A549 (cell line): ENCODE results near the gene SEC11A.
A peak's percentile ranks its signal among the peaks of the same experiment; 100 is the strongest.

Experiments
- CTCF ChIP-seq: fragments of >200 bp; sonication (Bioruptor Twin); formaldehyde crosslinking; IDR thresholded peaks from 3 replicates; pipeline ENCODE4 v1.5.1; 2016
- EP300 ChIP-seq, 2 experiments: fragments of >200 bp; sonication (Bioruptor Twin); formaldehyde crosslinking; IDR thresholded peaks; 2 replicates in 1 of 2; 3 replicates in 1 of 2; pipeline ENCODE4 v1.6.1; 2016 to 2017
- JUN ChIP-seq, 2 experiments: fragments of >200 bp; sonication (Bioruptor Twin); formaldehyde crosslinking; IDR thresholded peaks; 2 replicates in 1 of 2; 3 replicates in 1 of 2; pipeline ENCODE4 v1.6.1; 2016 to 2017
- MAZ ChIP-seq: fragments of 150-350 bp; IDR thresholded peaks from 2 replicates; pipeline ENCODE4 v1.6.1; 2014; ENCODE audit warnings: antibody characterized with exemption, low read depth, low read length, borderline replicate concordance
- POLR2A ChIP-seq: IDR thresholded peaks from 2 replicates; pipeline ENCODE4 v1.6.1; 2012; ENCODE audit warnings: mild to moderate bottlenecking, low read length
- POLR2AphosphoS2 ChIP-seq: conservative IDR thresholded peaks from 2 replicates; pipeline ENCODE4 v1.6.1; 2012; ENCODE audit warnings: low read length, improper control_type of control experiment, inconsistent platforms
- REST ChIP-seq: fragments of 200-600 bp; sonication (generic); IDR thresholded peaks from 2 replicates; pipeline ENCODE4 v1.6.1; 2016; ENCODE audit warnings: antibody characterized with exemption, mild to moderate bottlenecking, moderate library complexity
- RNF2 ChIP-seq: fragments of 200-600 bp; sonication (generic); IDR thresholded peaks from 2 replicates; pipeline ENCODE4 v1.6.1; 2016; ENCODE audit warnings: low read depth, mild to moderate bottlenecking, antibody characterized with exemption, moderate library complexity, borderline replicate concordance
- TF ChIP-seq, protein P1 (sequence below): fragments of >200 bp; sonication (Bioruptor Twin); formaldehyde crosslinking; IDR thresholded peaks from 3 replicates; pipeline ENCODE4 v1.6.1; 2016

- TF ChIP-seq POLR2AphosphoS2 = no peak
- TF ChIP-seq RNF2 = no peak
- peak; percentile 84 for TF ChIP-seq CTCF
- TF ChIP-seq POLR2A = no peak
- no peak for TF ChIP-seq REST
- TF ChIP-seq JUN (IDR thresholded peaks at IDR 0.05) = no peak
- no peak for TF ChIP-seq EP300 (IDR thresholded peaks at IDR 0.05)
- TF ChIP-seq, protein P1, sequence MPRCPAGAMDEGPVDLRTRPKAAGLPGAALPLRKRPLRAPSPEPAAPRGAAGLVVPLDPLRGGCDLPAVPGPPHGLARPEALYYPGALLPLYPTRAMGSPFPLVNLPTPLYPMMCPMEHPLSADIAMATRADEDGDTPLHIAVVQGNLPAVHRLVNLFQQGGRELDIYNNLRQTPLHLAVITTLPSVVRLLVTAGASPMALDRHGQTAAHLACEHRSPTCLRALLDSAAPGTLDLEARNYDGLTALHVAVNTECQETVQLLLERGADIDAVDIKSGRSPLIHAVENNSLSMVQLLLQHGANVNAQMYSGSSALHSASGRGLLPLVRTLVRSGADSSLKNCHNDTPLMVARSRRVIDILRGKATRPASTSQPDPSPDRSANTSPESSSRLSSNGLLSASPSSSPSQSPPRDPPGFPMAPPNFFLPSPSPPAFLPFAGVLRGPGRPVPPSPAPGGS = no peak
- TF ChIP-seq MAZ = no peak
Measured at GRCh38 chr15:84654689-84655453, 61.1 kb downstream of the SEC11A start.
